Upper lobe of left lung (tissue), 4 donors: ENCODE data around the gene PCDHGA7.

Experiments used
- POLR2A ChIP-seq, 4 donors: fragments of 450-650 bp; IDR thresholded peaks; one replicate each; pipeline ENCODE4 v1.5.1; 2016 to 2017; ENCODE audit warnings: antibody characterized with exemption in 4 of 4, mild to moderate bottlenecking in 2 of 4
- POLR2AphosphoS5 ChIP-seq, 2 donors: sonication (generic); formaldehyde crosslinking; IDR thresholded peaks; one replicate each; pipeline ENCODE4 v1.5.1; 2017; ENCODE audit warnings: antibody characterized with exemption in 2 of 2
- TF ChIP-seq, protein P1 (sequence below), 6 experiments: fragments of 450-650 bp in 4 of 6; fragments of 200-600 bp in 2 of 6; sonication (generic) in 2 of 6; IDR thresholded peaks; one replicate each; pipeline ENCODE4 v1.5.1; 2016 to 2019; ENCODE audit warnings: antibody characterized with exemption in 6 of 6

- TF ChIP-seq, protein P1, sequence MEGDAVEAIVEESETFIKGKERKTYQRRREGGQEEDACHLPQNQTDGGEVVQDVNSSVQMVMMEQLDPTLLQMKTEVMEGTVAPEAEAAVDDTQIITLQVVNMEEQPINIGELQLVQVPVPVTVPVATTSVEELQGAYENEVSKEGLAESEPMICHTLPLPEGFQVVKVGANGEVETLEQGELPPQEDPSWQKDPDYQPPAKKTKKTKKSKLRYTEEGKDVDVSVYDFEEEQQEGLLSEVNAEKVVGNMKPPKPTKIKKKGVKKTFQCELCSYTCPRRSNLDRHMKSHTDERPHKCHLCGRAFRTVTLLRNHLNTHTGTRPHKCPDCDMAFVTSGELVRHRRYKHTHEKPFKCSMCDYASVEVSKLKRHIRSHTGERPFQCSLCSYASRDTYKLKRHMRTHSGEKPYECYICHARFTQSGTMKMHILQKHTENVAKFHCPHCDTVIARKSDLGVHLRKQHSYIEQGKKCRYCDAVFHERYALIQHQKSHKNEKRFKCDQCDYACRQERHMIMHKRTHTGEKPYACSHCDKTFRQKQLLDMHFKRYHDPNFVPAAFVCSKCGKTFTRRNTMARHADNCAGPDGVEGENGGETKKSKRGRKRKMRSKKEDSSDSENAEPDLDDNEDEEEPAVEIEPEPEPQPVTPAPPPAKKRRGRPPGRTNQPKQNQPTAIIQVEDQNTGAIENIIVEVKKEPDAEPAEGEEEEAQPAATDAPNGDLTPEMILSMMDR (IDR thresholded peaks at IDR 0.05): peak in 4 of 6 experiments; percentile 20 to 43 (median 37)
- TF ChIP-seq POLR2AphosphoS5 (IDR thresholded peaks at IDR 0.05) (no peak), POLR2A (IDR thresholded peaks at IDR 0.05) (no peak)
Observed at GRCh38 chr5:141420855-141421488, 38.4 kb downstream of the PCDHGA7 start, which contains the start of gene PCDHGA11.
